Peyer's patch (tissue), 4 donors: ENCODE measurements around the gene NEK9.

ENCODE experiments used
- POLR2A ChIP-seq, 2 donors: fragments of 450-650 bp; IDR thresholded peaks; one replicate each; pipeline ENCODE4 v1.5.1; 2017; ENCODE audit warnings: antibody characterized with exemption in 2 of 2, mild to moderate bottlenecking in 2 of 2, moderate library complexity in 2 of 2
- TF ChIP-seq, protein P1 (sequence below), 6 experiments: fragments of 450-650 bp in 4 of 6; fragments of 200-600 bp in 2 of 6; sonication (generic) in 1 of 6; IDR thresholded peaks; one replicate each; pipeline ENCODE4 v1.5.1; 2017 to 2019; ENCODE audit warnings: antibody characterized with exemption in 6 of 6, mild to moderate bottlenecking in 3 of 6, moderate library complexity in 1 of 6

GRCh38 chr14:75094896-75095295 is 32.0 kb downstream of the NEK9 start:
- TF ChIP-seq, protein P1, sequence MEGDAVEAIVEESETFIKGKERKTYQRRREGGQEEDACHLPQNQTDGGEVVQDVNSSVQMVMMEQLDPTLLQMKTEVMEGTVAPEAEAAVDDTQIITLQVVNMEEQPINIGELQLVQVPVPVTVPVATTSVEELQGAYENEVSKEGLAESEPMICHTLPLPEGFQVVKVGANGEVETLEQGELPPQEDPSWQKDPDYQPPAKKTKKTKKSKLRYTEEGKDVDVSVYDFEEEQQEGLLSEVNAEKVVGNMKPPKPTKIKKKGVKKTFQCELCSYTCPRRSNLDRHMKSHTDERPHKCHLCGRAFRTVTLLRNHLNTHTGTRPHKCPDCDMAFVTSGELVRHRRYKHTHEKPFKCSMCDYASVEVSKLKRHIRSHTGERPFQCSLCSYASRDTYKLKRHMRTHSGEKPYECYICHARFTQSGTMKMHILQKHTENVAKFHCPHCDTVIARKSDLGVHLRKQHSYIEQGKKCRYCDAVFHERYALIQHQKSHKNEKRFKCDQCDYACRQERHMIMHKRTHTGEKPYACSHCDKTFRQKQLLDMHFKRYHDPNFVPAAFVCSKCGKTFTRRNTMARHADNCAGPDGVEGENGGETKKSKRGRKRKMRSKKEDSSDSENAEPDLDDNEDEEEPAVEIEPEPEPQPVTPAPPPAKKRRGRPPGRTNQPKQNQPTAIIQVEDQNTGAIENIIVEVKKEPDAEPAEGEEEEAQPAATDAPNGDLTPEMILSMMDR (IDR thresholded peaks at IDR 0.05): no peak
- TF ChIP-seq POLR2A (IDR thresholded peaks at IDR 0.05): no peak
